ENCODE measurements around the gene LAMTOR2. TPM values are rescaled to one million over a fixed set of nuclear protein-coding genes. Genes with fewer than 3 reads are reported as not detected.

The LAMTOR2 gene
- total RNA-seq, 2 experiments from 2014 or later = 72.4 to 74.1 TPM

GRCh38 chr1:156090138-156090839 lies 35.7 kb downstream of the LAMTOR2 start:
- Mint-ChIP-seq H3K27ac (no peak overlapping the region), H3K4me3 (no peak overlapping the region), H3K36me3 (ENCODE audit: low read depth) (no peaks in the 10 kb centered on the region), H3K4me1 (ENCODE audit: low read depth) (peaks cover 9% of the 10 kb centered on the region), H3K9me3 (ENCODE audit: insufficient read depth) (no peaks in the 10 kb centered on the region), H3K27me3 (ENCODE audit: low read depth) (peaks cover 41% of the 10 kb centered on the region)
- DNase-seq (no peak), ATAC-seq (peak; percentile 22)
- ChIA-PET CTCF (interaction anchor here (0.9 to 17.6 kb wide), 19 partner anchors 9 to 231 kb away, joined by 3 to 534 read pairs (median 5); partner anchors contain the start of genes LMNA and SMG5), POLR2A (no interaction called here)

DNA sequence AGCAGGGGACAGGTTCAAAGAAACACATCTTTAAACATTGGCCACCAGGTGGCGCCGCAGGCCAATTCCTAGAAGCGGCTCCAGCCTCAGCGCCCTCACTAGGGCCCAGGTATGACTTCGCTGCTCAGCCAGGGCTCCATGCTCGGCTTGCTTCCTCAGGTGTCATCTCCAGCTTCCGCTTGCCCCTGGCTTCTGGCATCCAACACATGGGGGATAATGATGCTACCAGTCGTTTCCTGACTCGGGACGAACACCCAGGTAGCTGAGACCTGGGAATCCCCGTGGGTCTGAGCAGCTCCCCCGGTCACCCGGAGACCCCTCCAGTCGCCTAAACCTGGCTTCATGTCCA lies 36.2 kb downstream of the LAMTOR2 start:
- H3K27ac Mint-ChIP-seq = no peak overlapping the region
- DNase-seq = peak; percentile 92
- no peak overlapping the region for H3K4me3 Mint-ChIP-seq
- CTCF ChIA-PET = interaction anchor here (0.6 to 17.6 kb wide), 24 partner anchors 8 to 230 kb away, joined by 3 to 534 read pairs (median 4); partner anchors contain the start of genes LMNA and SMG5
- H3K4me1 Mint-ChIP-seq (ENCODE audit: low read depth) = peaks cover 15% of the 10 kb centered on the region
- H3K9me3 Mint-ChIP-seq (ENCODE audit: insufficient read depth) = no peaks in the 10 kb centered on the region
- POLR2A ChIA-PET = no interaction called here
- H3K27me3 Mint-ChIP-seq (ENCODE audit: low read depth) = peaks cover 38% of the 10 kb centered on the region
- no peaks in the 10 kb centered on the region for H3K36me3 Mint-ChIP-seq (ENCODE audit: low read depth)
- peak; percentile 98 for ATAC-seq

DNA sequence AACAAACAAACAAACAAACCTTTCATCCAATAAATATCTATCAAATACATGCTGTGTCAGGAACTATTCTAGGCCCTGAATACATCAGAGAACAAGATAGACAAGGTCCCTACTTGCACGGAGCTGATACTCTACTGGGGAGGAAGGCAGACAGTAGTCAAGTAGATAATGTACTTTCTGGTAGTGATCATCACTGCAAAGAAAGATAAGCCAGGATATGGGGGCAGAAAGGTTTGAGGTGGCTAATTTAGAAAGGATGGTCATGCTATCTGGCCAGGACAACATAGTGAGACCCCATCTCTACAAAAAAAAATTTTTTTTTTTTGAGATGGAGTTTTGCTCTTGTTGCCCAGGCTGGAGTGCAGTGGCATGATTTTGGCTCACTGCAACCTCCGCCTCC lies 37.0 kb downstream of the LAMTOR2 start:
- H3K27ac Mint-ChIP-seq = no peak overlapping the region
- H3K27me3 Mint-ChIP-seq (ENCODE audit: low read depth) = peaks cover 33% of the 10 kb centered on the region
- no peaks in the 10 kb centered on the region for H3K9me3 Mint-ChIP-seq (ENCODE audit: insufficient read depth)
- H3K4me3 Mint-ChIP-seq = no peak overlapping the region
- POLR2A ChIA-PET = no interaction called here
- ATAC-seq (no peak), DNase-seq (no peak)
- peaks cover 18% of the 10 kb centered on the region for H3K4me1 Mint-ChIP-seq (ENCODE audit: low read depth)
- CTCF ChIA-PET = interaction anchor here (0.7 to 17.6 kb wide), 17 partner anchors 8 to 230 kb away, joined by 3 to 534 read pairs (median 5); partner anchors contain the start of genes LMNA and SMG5
- no peaks in the 10 kb centered on the region for H3K36me3 Mint-ChIP-seq (ENCODE audit: low read depth)

- DNase-seq (no peak), ATAC-seq (no peak)
- Mint-ChIP-seq H3K36me3 (ENCODE audit: low read depth) (no peaks in the 10 kb centered on the region), H3K4me3 (peak overlapping the region; percentile 0), H3K4me1 (ENCODE audit: low read depth) (peaks cover 36% of the 10 kb centered on the region), H3K9me3 (ENCODE audit: insufficient read depth) (no peaks in the 10 kb centered on the region), H3K27me3 (ENCODE audit: low read depth) (peaks cover 44% of the 10 kb centered on the region), H3K27ac (no peak overlapping the region)
- ChIA-PET CTCF (interaction anchor here (0.7 to 17.6 kb wide), 24 partner anchors 10 to 349 kb away, joined by 3 to 534 read pairs (median 4); partner anchors contain the start of genes LMNA and SSR2), POLR2A (interaction anchor here (1.1 to 5.4 kb wide), 3 partner anchors 10 to 186 kb away, joined by 5 to 44 read pairs (median 5); partner anchors contain the start of gene SMG5)
These were observed 41.4 kb downstream of the LAMTOR2 start for GRCh38 chr1:156095906-156096508.

DNA sequence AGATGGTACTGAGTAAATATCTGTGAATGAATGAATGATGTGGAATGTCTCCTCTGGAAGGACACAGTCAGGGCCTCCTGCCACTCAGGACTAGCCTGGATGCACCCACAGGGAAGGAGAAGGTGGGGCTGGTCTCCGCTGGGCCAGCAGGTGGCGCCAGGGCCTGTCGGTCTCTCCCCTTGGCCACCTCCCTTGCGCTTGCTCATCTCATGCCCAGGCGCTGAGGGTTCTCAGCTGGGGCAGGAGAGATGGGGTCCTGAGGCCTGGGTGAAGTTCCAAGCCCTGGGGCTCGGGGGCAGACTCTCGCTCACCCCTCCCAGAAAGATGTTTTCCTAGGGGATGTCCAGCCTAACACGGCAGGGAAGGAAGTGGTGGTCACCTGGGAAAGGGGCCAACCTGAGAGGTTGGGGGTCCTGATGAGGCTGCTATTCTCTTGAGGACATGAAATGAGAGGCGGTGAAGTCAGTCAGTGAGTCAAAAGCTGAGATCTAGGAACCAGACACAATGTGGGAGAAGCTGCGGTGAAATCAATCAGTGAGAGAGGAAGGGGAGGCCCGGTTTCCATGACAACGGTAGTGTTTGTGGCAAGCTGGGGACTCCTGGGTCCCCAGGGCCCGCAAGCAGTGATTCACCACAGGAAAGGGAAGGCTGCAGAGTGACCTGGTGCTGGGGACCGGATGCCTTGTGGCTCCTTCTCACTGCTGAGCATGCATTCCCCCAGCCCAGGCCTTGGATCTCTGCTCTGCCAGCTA lies 42.2 kb downstream of the LAMTOR2 start:
- ChIA-PET POLR2A (interaction anchor here (1.0 to 5.4 kb wide), 5 partner anchors 9 to 185 kb away, joined by 3 to 44 read pairs (median 5); partner anchors contain the start of genes LMNA and SMG5), CTCF (interaction anchor here (0.7 to 17.6 kb wide), 34 partner anchors 8 to 348 kb away, joined by 3 to 534 read pairs (median 4); partner anchors contain the start of genes LMNA and SMG5)
- no peaks in the 10 kb centered on the region for H3K9me3 Mint-ChIP-seq (ENCODE audit: insufficient read depth)
- no peaks in the 10 kb centered on the region for H3K36me3 Mint-ChIP-seq (ENCODE audit: low read depth)
- H3K4me1 Mint-ChIP-seq (ENCODE audit: low read depth) = peaks cover 36% of the 10 kb centered on the region
- peak overlapping the region; percentile 0 for H3K4me3 Mint-ChIP-seq
- peak overlapping the region; percentile 33 for H3K27ac Mint-ChIP-seq
- H3K27me3 Mint-ChIP-seq (ENCODE audit: low read depth) = peaks cover 47% of the 10 kb centered on the region
- ATAC-seq (peak; percentile 86), DNase-seq (peak; percentile 85)

GRCh38 chr1:156097499-156098178 lies 43.1 kb downstream of the LAMTOR2 start:
- H3K27ac Mint-ChIP-seq = no peak overlapping the region
- H3K9me3 Mint-ChIP-seq (ENCODE audit: insufficient read depth) = no peaks in the 10 kb centered on the region
- CTCF ChIA-PET = interaction anchor here (0.7 to 17.6 kb wide), 27 partner anchors 7 to 348 kb away, joined by 3 to 534 read pairs (median 4); partner anchors contain the start of genes LMNA and SMG5
- H3K4me3 Mint-ChIP-seq = no peak overlapping the region
- DNase-seq (no peak), ATAC-seq (peak; percentile 4)
- H3K4me1 Mint-ChIP-seq (ENCODE audit: low read depth) = peaks cover 36% of the 10 kb centered on the region
- peaks cover 42% of the 10 kb centered on the region for H3K27me3 Mint-ChIP-seq (ENCODE audit: low read depth)
- POLR2A ChIA-PET = interaction anchor here (1.0 to 5.4 kb wide), 4 partner anchors 17 to 184 kb away, joined by 3 to 44 read pairs (median 6); partner anchors contain the start of genes LMNA and SMG5
- H3K36me3 Mint-ChIP-seq (ENCODE audit: low read depth) = no peaks in the 10 kb centered on the region

DNA sequence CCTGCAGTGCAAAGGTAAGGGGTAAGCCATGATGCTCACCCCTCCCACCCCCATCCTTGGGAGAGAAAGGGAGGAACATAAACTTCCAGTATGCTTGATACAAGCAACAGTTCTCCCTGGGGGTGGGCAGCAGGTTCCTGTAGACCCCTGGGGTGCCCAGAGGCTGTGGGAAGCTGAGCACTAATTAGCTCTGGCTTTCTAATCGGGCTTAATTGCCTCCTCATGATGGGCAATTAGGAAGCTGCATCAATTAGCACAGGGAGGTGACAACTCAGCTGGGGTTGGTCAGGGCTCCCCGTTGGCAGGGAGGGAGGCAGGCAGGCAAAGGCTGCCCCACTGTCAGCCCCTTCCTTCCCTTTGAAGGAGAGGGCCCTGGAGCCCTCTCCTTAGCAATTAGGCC lies 44.2 kb downstream of the LAMTOR2 start:
- H3K9me3 Mint-ChIP-seq (ENCODE audit: insufficient read depth) = no peaks in the 10 kb centered on the region
- ATAC-seq (no peak), DNase-seq (no peak)
- no peak overlapping the region for H3K27ac Mint-ChIP-seq
- no peaks in the 10 kb centered on the region for H3K36me3 Mint-ChIP-seq (ENCODE audit: low read depth)
- ChIA-PET CTCF (interaction anchor here (0.7 to 17.6 kb wide), 9 partner anchors 8 to 260 kb away, joined by 3 to 534 read pairs (median 9); partner anchors contain the start of gene LMNA), POLR2A (interaction anchor here (2.6 to 5.4 kb wide), 2 partner anchors 16 to 28 kb away, joined by 8 to 44 read pairs; partner anchors contain the start of gene LMNA)
- peaks cover 38% of the 10 kb centered on the region for H3K27me3 Mint-ChIP-seq (ENCODE audit: low read depth)
- peaks cover 45% of the 10 kb centered on the region for H3K4me1 Mint-ChIP-seq (ENCODE audit: low read depth)
- no peak overlapping the region for H3K4me3 Mint-ChIP-seq

GRCh38 chr1:156099282-156099681 lies 44.7 kb downstream of the LAMTOR2 start:
- H3K9me3 Mint-ChIP-seq (ENCODE audit: insufficient read depth) = no peaks in the 10 kb centered on the region
- no peak overlapping the region for H3K27ac Mint-ChIP-seq
- CTCF ChIA-PET = interaction anchor here (0.7 to 17.6 kb wide), 10 partner anchors 7 to 260 kb away, joined by 3 to 534 read pairs (median 7); partner anchors contain the start of gene LMNA
- ATAC-seq (no peak), DNase-seq (no peak)
- H3K27me3 Mint-ChIP-seq (ENCODE audit: low read depth) = peaks cover 34% of the 10 kb centered on the region
- no peak overlapping the region for H3K4me3 Mint-ChIP-seq
- H3K36me3 Mint-ChIP-seq (ENCODE audit: low read depth) = no peaks in the 10 kb centered on the region
- POLR2A ChIA-PET = interaction anchor here (5.4 kb wide), 1 partner anchor 27 kb away, joined by 44 read pairs; no protein-coding TSS in a partner anchor
- H3K4me1 Mint-ChIP-seq (ENCODE audit: low read depth) = peaks cover 49% of the 10 kb centered on the region

GRCh38 chr1:156100205-156100995 lies 45.8 kb downstream of the LAMTOR2 start:
- peaks cover 33% of the 10 kb centered on the region for H3K27me3 Mint-ChIP-seq (ENCODE audit: low read depth)
- ChIA-PET CTCF (interaction anchor here (0.7 to 17.6 kb wide), 8 partner anchors 10 to 346 kb away, joined by 3 to 534 read pairs (median 7); partner anchors contain the start of gene LMNA), POLR2A (interaction anchor here (5.4 kb wide), 1 partner anchor 26 kb away, joined by 44 read pairs; no protein-coding TSS in a partner anchor)
- peaks cover 52% of the 10 kb centered on the region for H3K4me1 Mint-ChIP-seq (ENCODE audit: low read depth)
- no peaks in the 10 kb centered on the region for H3K36me3 Mint-ChIP-seq (ENCODE audit: low read depth)
- no peak overlapping the region for H3K4me3 Mint-ChIP-seq
- no peak for ATAC-seq
- no peaks in the 10 kb centered on the region for H3K9me3 Mint-ChIP-seq (ENCODE audit: insufficient read depth)
- DNase-seq = no peak
- H3K27ac Mint-ChIP-seq = no peak overlapping the region

DNA sequence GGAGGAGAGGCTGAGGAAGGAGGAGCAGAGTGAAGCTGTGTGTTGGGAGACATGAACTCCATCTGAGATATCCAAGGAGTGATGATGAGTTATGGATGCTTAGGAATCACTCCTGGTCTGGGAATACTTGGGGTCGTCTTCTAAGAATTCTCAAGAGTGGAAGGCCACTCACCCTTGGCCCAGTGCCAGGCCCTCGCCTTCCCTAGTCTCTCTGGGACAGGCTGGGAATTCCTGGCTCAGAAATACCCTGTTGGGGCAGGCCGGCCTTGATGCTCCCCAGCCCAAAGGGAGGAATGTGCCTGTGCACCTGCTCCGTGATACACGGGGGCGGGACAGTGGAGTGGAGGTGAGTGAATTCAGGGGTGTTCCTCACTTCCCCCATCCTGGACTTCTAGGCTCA lies 47.3 kb downstream of the LAMTOR2 start:
- CTCF ChIA-PET = interaction anchor here (9.8 to 17.6 kb wide), 2 partner anchors 14 to 27 kb away, joined by 112 to 534 read pairs; partner anchors contain the start of gene LMNA
- H3K4me1 Mint-ChIP-seq (ENCODE audit: low read depth) = peaks cover 52% of the 10 kb centered on the region
- no peak for ATAC-seq
- H3K27me3 Mint-ChIP-seq (ENCODE audit: low read depth) = peaks cover 36% of the 10 kb centered on the region
- no peaks in the 10 kb centered on the region for H3K9me3 Mint-ChIP-seq (ENCODE audit: insufficient read depth)
- no peaks in the 10 kb centered on the region for H3K36me3 Mint-ChIP-seq (ENCODE audit: low read depth)
- POLR2A ChIA-PET = no interaction called here
- no peak for DNase-seq
- H3K4me3 Mint-ChIP-seq = no peak overlapping the region
- no peak overlapping the region for H3K27ac Mint-ChIP-seq
